Stimulated activated CD4-positive, alpha-beta T cell treated with anti-CD3 and anti-CD28 coated beads, Interleukin-4, amount 100 ng/mL, for 48 hours (primary cell): ENCODE results near the gene CBX1.
"Not testable (repeated sequence)": the region's sequence is repeated elsewhere in the genome, so short reads cannot be mapped to it uniquely, and the experiment has no call there.

Source experiments
- DNase-seq, 2 donors: peaks; one replicate each; pipeline ENCODE4 v3.0.0-alpha.2; 2020; ENCODE audit warnings: low read depth in 2 of 2

Gene CBX1

DNA sequence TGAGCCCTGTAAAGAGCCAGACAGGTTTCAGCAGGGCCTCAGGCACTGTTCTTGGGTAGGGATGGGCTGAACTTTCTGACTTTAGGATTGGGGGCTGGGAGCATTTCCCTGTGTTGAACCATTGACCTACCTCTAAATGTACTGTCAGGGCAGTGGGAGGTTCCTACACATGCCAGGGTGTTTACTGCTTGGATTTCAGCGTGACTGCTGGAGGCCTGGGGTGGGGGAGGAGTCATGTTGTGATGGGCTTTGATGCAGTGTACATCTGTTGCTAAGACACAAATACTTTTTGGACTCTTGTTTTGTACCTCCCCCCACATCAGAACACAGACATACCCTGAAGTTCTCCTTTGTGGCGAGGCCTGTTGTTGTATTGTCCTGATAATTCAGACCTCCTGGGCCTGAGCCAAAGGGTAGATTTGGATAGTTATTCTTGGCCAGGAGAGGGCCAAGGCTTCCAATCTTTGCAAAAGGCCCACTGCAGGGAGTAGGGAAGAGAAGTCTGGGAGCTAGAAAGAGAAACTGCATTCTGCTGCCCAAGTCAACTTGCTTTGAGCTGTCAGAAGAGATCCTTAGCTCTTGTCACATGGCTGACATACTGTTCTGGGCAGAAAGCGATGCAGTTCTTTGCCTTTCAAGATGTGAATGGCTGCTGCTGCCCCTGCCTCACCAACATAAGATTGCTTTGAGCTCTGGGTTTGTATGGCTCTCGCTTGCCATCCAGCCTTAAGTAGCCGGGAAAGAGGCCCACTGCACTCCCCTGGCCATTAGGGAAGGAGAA is 49.4 kb downstream of the CBX1 start:
- DNase-seq = no peak

- DNase-seq = no peak
Observed at GRCh38 chr17:48051283-48051682, 50.0 kb downstream of the CBX1 start.

GRCh38 chr17:48048384-48049126 is 52.7 kb downstream of the CBX1 start:
- DNase-seq = peak in 1 of 2 donors; percentile 59

- peak; percentile 92 to 98 for DNase-seq
Observed at GRCh38 chr17:48047741-48048383, 53.4 kb downstream of the CBX1 start, which contains the start of gene NFE2L1. Gene NFE2L1, plus strand, starts transcription at chr17:48048359. Its CDS starts 2,760 bp downstream, at chr17:48051119.

GRCh38 chr17:48047113-48047740 is 54.1 kb downstream of the CBX1 start:
- no peak for DNase-seq

- no peak for DNase-seq
Observed at GRCh38 chr17:48046296-48046695, 55.0 kb downstream of the CBX1 start.

- DNase-seq = no peak
Observed at GRCh38 chr17:48045316-48046001, 55.8 kb downstream of the CBX1 start.

DNA sequence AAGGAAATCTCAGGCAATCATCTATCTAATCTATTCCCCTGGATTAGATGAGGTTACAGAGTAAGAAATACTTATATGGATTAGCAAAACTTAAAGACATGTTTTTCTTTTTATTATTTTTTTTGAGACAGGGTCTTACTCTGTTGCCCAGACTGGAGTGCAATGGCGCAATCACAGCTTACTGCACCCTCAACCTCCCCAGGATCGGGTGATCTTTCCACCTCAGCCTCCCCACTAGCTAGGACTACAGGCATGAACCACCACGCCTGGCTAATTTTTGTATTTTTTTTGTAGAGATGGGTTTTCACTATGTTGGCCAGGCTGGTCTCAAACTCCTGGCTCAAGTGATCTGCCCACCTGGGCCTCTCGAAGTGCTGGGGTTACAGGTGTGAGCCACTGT is 56.4 kb downstream of the CBX1 start:
- no peak for DNase-seq

DNA sequence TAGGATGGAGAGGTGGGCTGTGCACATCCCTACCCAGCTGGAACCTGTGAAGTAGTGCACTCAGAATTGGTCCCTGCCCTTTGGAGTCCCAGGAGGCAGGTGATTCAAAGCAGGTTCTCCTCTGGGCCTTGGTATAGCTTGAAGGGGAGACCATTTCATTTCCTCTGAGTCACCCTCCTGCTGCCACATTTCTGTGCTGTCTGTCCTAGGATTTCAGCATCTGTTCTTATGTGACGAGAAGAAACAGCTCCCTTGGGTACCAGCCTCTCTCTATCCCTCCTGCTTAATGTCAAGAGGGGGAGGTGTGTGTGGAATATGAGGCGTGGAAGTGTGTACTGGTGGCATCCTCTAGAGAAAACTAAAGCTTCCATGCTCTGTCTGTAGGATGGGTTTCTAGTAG is 58.1 kb downstream of the CBX1 start:
- no peak for DNase-seq

GRCh38 chr17:48038687-48039086 is 62.6 kb downstream of the CBX1 start:
- no peak for DNase-seq

DNA sequence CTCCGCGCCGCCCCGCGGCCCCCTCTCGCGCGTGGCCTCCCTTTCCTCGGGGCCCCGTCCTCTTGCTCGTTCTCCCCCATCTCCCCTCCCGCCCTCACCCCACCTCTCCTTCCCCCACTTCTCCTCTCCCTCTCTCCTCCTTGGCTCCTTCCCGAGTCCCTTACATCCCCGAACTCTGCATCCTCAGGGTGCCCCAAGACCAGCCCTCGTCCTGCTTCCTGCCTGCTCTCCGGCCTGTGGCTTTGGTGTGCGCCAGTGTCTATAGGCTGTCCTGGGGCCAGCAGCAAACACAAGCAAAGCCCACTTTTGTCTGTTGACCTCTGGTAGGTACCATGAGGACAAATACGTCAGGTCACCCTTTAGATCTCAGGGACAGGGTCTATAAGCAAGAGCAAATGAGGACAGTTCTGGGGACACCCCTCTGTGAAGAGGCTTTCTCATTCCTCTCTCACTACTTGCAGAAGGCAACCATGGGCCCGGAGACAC is 63.4 kb downstream of the CBX1 start:
- no peak for DNase-seq

DNA sequence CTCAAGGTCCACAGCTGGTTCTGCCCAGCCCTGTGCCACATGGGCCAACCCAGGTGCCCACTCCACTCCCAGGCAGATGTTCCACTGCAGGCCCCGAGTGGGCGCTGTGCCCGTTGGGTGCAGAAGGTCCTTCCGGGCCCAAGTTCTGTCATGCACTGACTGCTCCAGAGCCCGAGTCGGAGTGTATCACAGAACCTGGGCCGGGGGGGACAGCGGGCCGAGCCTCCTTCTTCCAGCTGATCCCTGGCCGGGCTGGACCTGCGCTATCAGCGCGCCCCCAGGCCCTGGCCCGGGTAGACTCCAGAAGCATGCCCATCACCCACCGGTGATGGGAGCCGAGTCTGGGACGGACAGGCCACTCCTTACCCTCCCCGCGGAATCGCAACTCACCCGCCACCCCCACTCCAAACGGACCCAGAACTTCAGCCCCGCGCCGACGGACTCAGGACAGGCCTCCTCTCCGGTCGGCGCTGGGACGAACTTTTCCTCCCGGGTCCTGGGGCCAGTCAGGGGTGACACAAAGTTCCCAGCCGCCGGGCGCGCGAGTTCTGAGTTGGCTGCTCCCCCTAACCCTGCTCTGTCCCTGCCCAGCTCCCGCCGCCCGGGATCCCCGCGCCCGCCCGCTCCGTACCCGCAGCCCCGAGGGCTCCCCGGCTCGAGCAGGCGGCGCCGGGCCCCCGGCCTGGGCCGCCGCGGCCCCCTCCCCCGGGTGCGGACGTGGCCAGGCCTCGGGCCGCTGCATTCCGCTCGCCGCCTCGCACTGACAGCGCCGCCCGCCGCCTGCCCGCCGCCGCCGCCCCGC is 64.0 kb downstream of the CBX1 start, which contains the start of gene COPZ2:
COPZ2 (minus strand) TSS at position 762 of the 802 bp plus-strand sequence; CDS start at position 742, 20 bp downstream.
- DNase-seq = peak; percentile 52 to 57

- no peak for DNase-seq
Observed at GRCh38 chr17:48036693-48037035, 64.6 kb downstream of the CBX1 start.

GRCh38 chr17:48034734-48035133 is 66.5 kb downstream of the CBX1 start:
- DNase-seq = not testable (repeated sequence)

- no peak for DNase-seq
Observed at GRCh38 chr17:48031966-48032365, 69.3 kb downstream of the CBX1 start.

DNA sequence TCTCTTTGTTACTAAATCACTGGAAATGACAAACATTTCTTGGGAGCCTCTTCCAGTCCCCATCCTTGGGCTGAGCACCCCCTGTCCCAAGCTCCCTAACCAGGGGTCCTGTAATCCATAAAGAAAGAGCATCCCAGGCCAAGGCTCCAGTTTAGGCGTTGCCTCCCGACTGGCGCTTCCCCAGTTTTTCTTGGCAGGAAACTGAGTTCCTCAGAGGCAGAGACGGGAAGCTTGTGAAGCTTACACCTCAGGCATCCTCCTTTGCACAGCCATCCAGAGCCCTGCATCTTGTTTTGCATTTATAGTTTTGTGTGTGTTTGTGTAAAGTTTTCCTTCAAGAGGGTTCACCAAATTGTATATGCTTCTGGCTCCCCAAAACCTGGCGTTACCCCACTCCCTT is 70.7 kb downstream of the CBX1 start:
- DNase-seq = no peak

DNA sequence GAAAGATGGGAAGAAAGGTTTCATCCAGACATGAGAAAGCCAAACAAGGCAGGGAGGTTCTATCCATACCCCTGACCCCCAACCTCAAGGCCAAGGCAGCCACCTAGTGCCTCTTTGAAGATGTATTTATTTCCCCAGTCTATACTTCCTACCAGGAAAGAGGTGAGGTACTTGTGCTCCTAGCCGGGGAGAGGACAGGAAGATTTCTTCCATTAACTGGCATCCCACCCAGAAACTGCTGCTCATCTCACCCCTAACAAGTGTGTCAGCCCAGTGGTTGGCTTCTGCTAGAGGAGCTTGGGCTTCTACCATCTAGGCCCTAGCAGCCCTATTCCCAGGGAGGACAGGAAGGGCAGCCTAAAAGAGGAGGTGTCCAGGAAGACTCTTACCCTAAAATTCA is 72.5 kb downstream of the CBX1 start:
- no peak for DNase-seq

DNA sequence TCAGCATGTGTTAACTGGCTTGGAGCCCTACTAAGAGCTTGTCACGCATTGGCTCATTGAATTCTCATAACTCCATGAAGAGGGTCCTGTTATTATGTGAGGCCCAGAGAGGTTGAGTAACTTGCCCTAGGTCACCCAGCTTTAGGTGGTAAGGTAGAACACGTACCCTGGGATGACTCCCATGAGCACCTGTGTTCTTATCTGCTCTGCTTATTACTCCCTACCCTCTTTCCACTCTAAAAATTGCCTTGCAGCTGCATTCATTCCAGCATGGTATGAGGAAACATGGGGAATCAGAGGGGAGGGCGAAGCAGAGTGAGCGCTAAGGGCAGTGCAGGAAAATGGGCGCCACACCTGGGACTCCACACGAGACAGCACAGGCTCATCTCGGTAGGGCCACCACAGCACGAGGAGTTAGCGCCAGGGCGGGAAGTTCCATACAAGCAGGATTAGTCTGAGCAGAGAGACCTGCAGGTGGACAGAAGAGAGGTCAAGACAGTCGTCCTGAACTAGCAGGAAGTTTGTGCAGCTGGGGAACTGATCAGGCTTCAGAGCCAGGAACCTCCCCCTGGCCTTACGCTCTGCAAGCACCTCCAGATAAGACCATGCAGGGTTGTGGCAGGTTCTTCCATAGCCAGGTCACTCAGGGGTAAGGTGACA is 73.8 kb downstream of the CBX1 start:
- no peak for DNase-seq

GRCh38 chr17:48026502-48027321 is 74.6 kb downstream of the CBX1 start:
- peak; percentile 64 to 66 for DNase-seq
